PC-3 (cell line): Measurements from ENCODE around the gene HGD.

ENCODE experiments used
- CTCF ChIP-seq: fragments of 300-600 bp; sonication (generic); conservative IDR thresholded peaks from 2 replicates; pipeline ENCODE4 v1.5.1; 2017; ENCODE audit warnings: antibody characterized with exemption, low read depth, mild to moderate bottlenecking, low read length
- EZH2 ChIP-seq: fragments of 300-600 bp; sonication (generic); IDR thresholded peaks from one replicate; pipeline ENCODE4 v1.6.1; 2017; ENCODE audit warnings: antibody characterized with exemption, mild to moderate bottlenecking, low read length; ENCODE audit not compliant: unreplicated experiment

- no peak for TF ChIP-seq EZH2
- TF ChIP-seq CTCF = no peak
These were observed 86.3 kb downstream of the HGD start for GRCh38 chr3:120595788-120596115.
